Esophagus muscularis mucosa (tissue), 4 donors: Measurements from ENCODE around the gene DTX3.

ENCODE experiments used
- EP300 ChIP-seq: sonication (generic); formaldehyde crosslinking; IDR thresholded peaks from one replicate; pipeline ENCODE4 v1.6.1; 2017; ENCODE audit warnings: antibody characterized with exemption
- POLR2A ChIP-seq: fragments of 450-650 bp; IDR thresholded peaks from one replicate; pipeline ENCODE4 v1.6.1; 2017; ENCODE audit warnings: antibody characterized with exemption, moderate library complexity, mild to moderate bottlenecking, low read depth
- POLR2AphosphoS5 ChIP-seq, 2 donors: sonication (generic); formaldehyde crosslinking; IDR thresholded peaks; one replicate each; pipeline ENCODE4 v1.6.1; 2017; ENCODE audit warnings: antibody characterized with exemption in 2 of 2
- TF ChIP-seq, protein P1 (sequence below), 3 experiments: fragments of 200-600 bp in 2 of 3; fragments of 450-650 bp in 1 of 3; sonication (generic) in 2 of 3; IDR thresholded peaks; one replicate each; pipeline ENCODE4 v1.5.1; 2017 to 2019; ENCODE audit warnings: antibody characterized with exemption in 3 of 3, mild to moderate bottlenecking in 2 of 3, moderate library complexity in 1 of 3

DNA sequence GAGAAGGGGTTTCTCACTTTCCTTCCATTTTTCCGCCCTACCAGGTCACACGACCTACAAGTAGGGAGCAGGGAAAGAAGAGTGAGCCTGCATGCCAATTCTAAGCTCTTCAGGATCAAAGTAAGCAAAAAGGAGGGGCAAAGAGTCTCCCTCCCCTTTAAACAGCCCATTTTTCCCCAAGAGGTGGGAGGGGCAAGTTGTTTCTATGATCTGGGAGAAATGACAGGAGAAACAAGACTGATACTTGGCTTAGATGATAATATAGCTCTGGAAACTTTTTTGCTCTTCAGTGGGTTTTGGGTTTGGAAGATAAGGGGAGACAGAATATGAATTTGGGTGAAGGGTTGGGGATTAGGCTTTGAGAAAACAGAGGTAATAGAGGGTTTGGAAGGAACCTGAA, 1.8 kb downstream of the DTX3 start:
- TF ChIP-seq, protein P1, sequence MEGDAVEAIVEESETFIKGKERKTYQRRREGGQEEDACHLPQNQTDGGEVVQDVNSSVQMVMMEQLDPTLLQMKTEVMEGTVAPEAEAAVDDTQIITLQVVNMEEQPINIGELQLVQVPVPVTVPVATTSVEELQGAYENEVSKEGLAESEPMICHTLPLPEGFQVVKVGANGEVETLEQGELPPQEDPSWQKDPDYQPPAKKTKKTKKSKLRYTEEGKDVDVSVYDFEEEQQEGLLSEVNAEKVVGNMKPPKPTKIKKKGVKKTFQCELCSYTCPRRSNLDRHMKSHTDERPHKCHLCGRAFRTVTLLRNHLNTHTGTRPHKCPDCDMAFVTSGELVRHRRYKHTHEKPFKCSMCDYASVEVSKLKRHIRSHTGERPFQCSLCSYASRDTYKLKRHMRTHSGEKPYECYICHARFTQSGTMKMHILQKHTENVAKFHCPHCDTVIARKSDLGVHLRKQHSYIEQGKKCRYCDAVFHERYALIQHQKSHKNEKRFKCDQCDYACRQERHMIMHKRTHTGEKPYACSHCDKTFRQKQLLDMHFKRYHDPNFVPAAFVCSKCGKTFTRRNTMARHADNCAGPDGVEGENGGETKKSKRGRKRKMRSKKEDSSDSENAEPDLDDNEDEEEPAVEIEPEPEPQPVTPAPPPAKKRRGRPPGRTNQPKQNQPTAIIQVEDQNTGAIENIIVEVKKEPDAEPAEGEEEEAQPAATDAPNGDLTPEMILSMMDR (IDR thresholded peaks at IDR 0.05), result no peak
- no peak for TF ChIP-seq POLR2A
- TF ChIP-seq EP300, result no peak
- TF ChIP-seq POLR2AphosphoS5 (IDR thresholded peaks at IDR 0.05), result no peak
